Measurements from ENCODE around the gene SMCO4.
"Not testable (repeated sequence)": the region's sequence is repeated elsewhere in the genome, so short reads cannot be mapped to it uniquely, and the experiment has no call there.

SMCO4 gene

DNA sequence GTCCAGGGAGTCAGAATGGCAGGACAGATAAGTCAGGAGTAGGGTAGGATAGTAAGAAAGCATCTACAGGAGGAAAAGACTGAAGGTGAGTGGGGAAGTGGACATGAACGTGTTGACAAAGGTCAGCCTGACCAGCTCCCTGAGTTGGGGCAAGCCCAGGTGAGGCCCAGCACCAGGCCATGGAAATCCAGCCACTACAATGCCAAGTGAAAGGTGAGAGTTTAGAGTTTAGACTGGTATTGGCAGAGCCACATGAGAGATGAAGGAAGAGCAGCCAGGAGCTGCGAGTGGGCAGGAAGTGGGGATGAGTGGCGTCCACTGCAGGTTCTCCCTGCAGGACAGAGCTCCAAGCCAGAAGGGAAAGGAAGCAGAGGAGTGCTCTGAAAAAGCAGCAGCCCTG lies 16.5 kb upstream of the SMCO4 start:
- no peak for DNase-seq

DNA sequence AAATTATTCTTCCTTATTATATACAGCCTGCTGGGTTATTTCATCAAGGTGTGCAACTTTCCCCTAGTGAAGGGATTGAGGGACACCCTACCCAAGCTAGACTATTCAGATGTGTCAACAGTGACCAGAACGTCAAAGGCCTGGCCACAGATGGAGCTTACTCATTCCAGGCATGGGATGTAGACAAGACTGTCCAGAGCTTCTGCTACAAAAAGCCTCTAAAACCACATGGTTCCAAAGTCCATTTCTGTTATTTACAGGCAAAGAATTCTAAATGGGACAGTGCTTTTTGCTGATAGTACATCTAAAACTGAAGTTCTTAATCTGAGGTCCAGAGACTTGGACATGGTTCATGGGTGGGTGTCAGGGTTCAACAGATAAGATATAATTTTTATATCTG lies 9.7 kb upstream of the SMCO4 start:
- no peak for DNase-seq

DNA sequence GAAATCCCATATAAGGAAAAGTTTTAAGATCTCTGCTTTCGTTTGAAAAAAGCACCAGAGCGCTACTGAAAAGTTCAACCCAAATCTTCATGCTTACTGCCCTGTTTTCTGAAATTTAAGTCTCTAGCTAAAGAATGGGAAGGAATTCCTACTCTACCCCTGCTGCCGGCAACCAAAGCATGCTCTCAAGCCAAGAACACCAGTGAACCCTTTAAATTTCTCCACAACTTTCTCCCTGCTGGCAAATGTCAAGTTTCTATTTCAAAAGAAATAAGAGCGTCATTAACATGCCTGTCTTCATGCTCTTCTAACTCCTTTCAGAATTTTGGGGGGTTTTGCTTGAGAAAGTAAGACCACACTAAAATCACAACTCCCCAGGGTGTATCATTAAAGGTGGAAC lies 6.8 kb upstream of the SMCO4 start:
- DNase-seq: no peak

DNA sequence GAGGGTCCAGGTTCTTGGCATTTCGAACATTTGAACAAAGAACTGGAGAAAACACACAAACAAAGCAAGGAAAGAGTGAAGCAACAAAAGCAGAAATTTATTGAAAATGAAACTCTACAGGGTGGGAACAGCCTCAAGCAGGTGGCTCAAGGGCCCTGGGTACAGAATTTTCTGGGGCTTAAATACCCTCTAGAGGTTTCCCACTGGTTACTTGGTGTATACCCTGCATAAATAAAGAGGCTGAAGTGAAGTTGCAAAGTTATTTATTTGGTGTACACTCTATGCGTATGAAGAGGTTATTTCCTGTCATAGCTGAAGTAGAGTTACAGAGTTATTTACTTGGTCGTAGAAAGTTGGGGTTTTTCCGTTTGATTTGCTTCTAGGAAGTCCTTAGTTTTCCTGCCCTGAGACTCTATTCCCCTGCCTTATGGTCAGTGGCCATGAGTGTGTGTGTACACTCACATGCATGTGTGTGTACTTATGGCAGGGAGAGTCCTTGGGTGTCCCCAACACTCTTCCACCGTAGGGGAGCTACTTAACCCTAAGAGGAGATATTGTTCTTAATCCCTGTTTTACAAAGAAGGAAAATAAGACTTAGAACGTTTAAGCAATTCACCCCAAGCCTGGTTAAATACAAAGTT lies 5.6 kb upstream of the SMCO4 start:
- no peak for DNase-seq

DNA sequence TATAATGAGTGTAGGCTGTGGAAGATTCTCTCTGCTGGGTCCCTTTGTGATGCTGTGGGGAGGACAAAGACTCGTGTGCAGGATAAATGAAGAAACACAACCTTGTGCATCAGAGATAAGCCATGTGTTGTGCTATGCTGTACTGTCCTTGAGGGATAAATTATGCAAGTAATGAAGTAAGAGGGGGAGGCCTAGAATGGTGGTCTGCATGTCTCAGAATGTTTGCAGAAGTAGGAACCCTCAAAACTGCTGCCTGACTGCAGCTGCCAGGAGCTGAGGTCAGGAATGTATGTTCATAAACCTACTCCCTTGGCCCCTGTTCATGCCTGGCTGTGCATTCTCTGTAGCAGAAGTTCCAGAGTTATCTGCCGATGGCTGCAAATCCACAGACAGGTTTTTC lies 4.6 kb upstream of the SMCO4 start:
- no peak for DNase-seq

DNA sequence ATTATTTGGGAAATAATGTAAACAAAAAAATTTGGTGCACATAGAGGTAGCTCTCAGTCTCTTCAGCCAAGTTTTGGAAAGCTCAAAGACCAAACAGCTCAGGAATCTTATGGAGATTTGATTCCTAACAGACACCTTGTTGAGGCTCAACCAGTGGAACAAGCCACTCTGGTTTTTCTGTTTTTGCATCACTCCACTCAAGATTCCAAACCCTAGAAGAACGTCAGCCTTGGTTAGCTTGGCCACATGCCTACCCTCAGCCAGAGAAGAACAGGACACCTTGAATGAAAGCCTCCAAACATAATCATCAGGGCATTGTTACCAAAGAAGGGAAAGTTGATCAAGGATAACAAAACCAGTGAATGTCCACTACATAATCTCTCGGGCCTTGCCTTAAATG lies 3.8 kb upstream of the SMCO4 start:
- DNase-seq: no peak

DNA sequence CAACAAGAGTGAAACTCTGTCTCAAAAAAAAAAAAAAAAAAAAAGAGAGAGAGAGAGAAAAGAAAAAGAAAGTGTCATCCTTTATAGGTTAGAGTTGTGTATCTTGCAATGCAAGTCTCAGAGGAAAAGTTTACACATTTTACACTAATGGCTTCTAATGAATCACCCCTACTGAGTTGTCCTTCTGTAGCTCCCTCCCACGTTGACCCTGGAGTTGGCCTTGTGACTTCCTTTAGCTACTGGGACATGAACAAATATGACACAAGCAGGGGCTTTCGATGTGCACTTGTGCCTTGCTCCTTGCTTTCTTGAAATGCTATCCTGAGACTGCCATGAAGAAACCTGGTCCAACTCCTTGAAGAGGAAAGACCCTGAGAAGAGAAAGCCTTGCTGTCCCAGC lies 2.4 kb upstream of the SMCO4 start:
- DNase-seq: no peak

DNA sequence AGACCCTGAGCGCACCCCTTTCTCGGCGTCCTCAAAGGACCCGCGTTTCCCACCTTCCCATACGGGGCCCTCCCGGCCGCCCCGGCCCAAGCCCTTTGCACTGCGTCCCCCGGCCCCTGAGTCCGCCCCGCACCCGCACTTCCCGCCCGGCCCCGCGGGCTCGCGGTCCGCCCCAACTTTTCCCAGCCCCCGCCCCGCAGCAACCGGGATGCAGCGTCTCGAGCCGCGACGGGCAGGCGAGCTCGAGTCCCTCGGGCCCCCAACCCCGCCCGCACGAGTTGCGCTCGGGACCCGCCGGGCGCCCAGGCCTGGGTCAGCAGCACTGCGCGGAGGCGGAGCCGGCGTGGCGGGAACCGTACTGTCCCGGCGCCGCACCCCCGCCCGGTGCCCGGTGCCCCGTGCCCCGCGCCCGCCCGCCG lies 371 bp downstream of the SMCO4 start:
- no peak for DNase-seq

DNA sequence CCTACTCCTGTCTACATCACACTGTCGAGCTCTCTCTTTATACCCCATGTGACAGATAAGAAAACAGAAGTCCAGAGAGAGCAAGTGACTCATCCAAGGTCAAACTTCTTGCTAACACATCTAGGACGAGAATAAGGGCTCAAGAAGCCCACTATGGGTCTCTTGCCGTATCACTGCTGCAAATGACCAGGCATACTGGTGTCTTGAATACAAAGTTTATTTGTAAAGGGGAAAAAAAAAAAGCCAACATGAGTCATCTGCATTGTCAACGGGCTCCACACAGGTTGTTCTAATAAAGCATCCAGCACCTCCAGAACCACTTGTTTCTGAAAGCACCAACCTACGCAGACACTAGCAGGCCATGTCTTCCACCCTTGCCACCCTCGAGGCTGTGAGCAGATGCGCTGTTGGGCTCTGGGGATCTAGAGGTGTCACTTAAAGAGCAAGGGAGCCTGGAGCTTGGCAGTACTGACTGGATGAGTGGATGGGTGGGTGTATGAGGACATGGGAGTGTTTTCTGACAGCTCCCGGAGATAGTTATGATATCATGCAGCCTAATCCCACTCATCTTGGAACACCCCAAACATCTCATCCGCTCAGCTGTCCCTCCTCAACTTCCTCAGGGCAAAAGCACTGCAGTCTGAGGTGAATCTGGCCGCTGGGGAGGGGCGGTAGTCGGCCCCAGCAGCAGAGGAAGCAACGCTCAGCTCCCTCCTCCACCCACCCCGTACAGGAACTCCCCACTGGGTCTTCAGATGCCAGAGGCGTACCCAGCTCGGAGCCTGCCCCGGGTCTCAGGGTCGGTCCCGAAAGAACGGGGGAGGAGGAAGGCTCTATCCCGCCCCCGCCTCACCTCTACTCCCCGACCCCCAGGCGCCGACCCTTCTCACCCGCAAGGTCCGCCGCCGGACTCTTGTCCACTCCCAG lies 1.0 kb downstream of the SMCO4 start:
- DNase-seq: no peak

DNA sequence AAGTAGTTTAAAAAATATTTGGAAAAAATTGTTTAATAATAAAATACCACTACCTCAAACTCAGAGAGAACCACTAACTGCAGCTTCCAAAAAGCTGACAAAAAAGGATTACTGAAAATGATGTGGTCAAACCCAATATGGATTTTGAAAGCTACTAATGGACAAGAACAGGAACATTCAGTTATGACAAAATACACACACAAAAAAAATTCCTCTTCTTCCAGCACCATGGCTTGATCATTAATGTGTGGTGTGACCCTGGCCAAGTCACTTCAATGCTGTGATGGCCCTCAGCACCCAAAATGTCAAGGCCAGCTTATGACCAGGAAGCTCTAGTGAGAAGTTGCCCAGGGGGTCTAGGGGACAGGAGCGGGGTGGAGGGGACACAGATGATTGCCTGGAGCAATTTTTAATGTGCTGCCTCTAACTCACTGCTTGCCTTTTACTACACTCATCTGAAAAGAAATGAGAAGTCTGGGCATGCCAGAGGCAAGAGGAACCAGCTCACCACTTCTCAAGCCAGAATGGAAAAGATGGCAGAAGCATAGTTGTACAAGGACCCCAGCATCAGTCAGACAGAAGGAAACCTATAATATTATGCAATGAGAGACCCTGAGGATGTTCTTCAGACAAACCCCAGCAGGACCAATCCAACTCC lies 2.2 kb downstream of the SMCO4 start:
- DNase-seq: no peak

DNA sequence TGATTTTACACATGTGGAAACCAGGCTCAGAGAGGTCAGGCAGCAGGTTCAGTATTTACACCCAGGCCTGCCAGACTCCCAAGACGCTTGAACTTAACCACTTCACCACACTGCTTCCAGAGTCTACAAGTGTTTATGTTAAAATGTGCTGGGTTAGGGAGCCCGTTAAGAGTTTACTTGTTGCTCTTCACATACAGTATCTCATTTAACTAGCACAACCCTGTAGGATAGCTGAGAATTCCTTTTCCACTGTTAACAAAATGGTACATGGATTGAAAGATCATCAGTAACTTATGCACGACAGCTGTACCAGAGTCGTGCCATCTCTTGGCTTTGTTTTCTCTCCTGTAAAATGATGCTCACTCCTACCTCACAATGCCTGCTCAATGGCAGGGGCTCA lies 2.9 kb downstream of the SMCO4 start:
- no peak for DNase-seq

DNA sequence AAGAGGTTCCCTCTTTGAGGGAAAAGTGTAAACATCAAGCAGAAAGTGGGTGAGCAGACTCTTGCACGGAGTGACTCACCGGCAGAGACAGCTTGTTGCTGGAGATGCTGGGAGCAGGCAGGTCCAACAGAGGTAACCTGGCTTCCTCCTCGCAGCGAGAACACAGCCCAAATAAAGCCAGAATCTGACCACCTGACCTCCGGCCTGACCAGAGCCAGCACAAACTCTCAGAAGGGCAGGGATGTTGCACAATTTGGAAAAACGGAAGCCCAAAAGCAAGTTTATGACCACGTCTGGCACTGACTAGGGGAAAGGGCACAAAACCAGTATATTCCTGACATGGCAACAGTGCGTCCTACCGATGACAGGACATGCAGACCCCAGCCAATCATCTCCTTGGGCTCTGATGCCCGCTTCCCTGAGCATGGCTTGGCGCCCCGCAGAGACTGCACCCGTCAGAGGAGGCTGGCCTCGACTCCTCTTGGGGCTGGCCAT lies 5.4 kb downstream of the SMCO4 start:
- no peak for DNase-seq

DNA sequence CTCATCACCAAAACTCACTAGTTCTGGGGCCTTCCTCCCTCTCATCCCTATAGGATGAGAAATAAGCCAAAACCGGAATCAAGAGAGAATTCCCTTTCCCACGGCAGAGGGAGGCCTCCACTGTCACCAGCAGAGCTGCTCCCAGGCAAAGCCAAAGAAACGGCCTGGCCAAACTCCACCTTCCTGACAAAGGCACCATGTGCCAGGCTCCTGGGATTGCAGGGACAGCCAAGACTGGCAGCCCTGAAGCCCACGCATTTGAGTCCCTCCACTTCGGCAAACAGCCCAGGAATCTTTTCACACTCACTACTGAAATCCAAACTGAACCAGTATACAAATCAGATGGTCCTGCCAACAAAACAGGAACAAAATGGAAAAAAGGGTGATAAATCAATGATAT lies 6.1 kb downstream of the SMCO4 start:
- no peak for DNase-seq

DNA sequence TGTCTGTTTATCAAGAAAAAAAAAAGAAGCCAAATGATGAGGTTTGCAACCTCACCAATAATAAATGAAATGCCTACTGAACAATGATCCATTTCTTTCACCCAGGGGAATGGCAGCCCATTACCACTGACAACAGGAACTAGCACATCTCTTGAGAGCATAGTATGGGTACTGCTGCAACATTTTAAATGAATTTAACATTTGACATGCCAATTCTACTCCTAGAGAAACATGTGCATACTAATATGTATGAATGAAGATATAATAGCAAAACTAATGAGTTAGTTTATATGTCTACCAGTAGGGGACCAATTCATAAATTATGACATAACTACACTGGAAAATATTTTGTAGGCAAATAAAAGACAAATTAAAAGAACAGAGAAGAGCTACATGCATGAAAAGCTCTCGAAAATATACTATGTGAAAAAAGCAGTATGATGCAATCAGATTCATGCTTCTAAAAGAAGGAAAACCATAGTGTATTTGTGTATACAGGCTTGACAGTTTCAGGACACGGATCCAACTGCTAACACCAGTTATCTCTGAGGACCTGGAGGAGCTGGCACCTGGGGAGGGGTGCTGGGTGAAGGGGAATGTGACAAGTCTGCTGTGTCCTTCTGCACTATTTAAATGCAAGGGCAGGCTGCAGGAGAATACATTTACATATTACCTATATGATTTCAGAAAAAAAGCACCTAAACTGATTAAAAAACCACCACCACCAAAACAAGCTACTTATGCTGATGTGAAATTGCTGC lies 6.9 kb downstream of the SMCO4 start:
- no peak for DNase-seq

DNA sequence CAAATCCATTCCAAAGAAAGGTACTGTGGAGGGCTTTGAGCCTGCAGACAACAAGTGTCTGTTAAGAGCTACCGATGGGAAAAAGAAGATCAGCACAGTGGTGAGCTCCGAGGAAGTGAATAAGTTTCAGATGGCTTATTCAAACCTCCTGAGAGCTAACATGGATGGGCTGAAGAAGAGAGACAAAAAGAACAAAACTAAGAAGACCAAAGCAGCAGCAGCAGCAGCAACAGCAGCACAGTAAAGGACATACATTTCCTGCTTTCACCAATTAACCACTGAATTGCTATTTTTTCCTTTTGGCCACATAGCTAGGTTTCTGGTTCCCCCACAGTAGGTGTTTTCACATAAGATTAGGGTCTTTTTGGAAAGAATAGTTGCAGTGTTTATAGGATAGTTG lies 7.6 kb downstream of the SMCO4 start:
- not testable (repeated sequence) for DNase-seq

DNA sequence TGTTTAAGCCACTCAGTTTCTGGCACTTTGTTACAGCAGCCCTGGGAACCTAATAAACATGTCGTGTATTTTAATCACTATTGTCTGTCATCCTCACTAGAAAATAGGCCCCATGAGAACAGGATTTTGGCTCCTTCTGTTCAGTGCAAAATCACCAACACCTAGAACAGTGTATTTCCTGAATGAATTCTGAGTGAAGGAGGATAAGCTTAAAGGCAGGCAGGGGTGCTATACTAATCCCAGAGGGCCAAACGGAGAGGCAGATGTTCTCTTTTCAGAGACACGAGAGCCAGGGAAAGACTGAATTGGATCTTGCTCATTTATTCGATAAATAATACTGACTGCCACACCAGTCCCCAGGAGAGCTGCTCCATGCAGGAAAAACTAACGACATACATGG lies 10.4 kb downstream of the SMCO4 start:
- DNase-seq: no peak

DNA sequence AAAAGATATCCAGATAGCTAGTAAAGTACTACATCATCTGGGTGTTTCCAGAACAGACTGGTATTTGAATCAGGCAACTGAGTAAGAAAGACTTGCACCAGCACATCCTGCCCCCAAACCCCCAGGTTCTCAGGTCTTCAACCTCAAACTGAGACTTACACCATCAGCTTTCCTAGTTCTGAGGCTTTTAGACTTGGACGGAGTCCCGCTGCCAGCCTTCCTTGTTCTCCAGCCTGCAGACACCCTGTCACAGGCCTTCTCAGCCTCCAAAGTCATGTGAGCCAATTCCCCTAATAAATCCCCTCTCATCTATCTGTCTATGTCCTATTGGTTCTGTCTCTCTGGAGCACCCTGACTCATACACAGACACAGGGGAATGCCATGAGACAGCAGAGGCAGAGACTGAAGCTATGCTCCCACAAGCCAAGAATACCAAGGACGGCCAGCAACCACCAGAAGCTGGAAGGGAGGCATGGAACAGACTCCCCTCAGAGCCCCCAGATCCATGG lies 10.9 kb downstream of the SMCO4 start:
- DNase-seq: no peak

DNA sequence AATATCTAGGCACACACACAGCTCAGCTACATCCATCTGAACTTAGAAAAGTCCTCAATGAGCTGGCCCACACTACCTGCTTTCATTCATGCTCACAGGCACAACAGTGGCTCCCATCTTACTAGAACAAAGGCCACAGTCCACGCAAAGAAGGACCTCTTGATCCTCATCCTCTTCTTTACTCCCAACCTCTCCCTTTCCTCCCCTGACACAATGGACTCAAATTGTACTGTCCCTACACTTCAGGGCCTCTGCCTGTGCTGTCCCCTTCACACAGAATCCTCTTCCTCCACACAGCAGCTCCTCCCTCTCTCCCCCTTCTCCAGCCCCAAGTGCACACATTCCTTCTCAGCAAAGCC lies 12.7 kb downstream of the SMCO4 start:
- no peak for DNase-seq

DNA sequence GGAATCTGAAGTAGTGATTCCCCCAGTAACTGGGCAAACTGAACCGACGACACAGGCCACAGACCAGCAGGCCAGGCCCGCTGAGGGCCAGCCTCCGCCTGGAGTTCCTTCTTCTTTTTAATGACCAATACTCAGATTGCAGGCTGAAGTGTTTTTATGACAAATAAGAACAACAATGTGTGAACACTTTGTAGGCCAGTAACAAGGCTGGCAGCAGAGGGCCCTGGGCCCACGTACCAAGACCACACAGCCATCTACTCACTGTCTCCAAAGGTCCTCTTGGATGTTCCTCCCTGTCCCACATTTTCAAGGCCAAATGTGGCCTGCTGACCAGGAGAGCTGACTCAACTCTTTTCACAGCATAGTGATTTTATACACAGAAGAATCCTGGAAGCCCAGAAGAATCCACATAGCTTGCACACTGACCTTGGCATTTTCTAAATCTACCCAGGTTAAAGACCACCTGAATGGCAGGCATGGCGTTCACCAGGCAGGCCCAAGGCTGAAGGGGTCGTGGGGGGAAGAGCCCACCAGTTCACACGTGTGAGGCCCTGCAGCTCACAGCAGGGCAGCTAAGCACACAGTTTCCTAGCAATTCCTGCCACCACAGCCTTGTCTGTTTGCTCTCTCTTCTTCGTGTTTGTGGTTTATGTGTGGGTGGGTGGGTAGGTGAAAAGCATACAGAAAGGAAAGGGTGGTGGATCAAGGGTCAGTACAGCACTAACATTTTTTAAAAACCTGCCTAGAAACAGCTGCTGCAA lies 13.3 kb downstream of the SMCO4 start:
- no peak for DNase-seq

DNA sequence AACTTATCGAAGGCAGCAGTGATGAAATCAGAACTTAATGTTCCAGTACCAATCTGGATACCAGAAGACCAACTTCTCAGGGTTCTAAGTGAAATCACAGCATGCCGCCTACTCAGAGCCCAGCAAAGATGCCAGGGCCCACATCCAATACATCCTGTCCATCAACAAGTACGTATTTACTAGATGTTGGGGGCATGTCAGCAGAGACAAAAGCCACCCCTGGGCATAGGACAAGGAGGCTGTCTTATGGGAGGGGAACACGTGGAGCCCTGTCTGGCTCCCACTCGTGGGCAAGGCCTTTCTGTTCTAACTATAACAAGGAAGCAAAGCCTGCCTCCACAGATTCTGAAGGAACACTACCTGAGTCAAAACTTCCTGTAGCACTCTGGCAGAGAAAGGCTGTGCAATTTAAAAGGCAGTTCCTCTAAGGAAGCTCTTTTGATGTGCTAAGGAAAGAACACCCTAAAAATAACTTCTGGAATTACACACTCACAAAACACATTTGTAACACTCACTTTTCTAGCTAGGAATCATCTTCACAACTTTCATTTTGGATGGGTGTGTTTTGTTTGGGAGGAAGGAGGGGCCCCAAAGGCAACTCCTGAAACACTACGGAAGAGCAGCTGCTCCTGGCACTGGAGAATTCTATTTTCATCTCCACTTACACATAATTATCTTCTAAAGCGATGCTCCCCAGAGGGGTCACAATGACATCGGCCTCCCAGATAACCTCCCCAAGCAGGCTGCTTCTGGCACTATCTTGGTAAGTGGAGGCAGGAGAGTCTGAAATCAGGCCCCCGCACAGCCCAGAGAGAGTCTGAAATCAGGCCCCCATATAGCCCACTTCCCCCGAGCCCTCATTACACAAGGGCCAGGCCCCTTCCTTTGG lies 14.2 kb downstream of the SMCO4 start:
- no peak for DNase-seq

DNA sequence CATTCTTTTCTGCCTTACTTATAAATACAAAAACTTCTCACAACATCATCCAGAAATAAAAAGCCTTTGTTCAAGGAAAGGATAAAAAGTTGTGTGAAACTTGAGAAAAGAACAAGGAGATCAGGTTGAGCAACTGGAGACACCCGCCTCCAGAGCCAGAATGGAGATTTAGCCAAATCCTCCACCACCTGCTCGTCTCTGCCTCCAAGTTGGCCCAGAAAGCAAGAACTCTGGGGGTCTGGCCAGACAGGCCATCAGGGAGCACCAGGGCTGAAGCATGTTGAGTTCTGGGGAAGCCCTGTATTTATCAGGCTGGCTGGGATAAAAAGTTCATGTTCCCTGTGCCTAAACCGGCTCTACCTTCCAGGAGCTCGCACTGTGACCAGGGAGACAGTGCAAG lies 14.9 kb downstream of the SMCO4 start:
- no peak for DNase-seq

All from DMS 273 treated with DMSO at 0.1 percent for 48 hours (cell line).